C4-2B (cell line): Measurements from ENCODE around the gene ITGAE.
"Not testable (repeated sequence)": the region's sequence is repeated elsewhere in the genome, so short reads cannot be mapped to it uniquely, and the experiment has no call there.

ENCODE experiments used
- ZFX ChIP-seq: fragments of 450-650 bp; IDR thresholded peaks from 2 replicates; pipeline ENCODE4 v1.6.1; 2017
- TF ChIP-seq, protein P1 (sequence below): fragments of 450-650 bp; conservative IDR thresholded peaks from 2 replicates; pipeline ENCODE4 v1.5.1; 2017; ENCODE audit warnings: mild to moderate bottlenecking

DNA sequence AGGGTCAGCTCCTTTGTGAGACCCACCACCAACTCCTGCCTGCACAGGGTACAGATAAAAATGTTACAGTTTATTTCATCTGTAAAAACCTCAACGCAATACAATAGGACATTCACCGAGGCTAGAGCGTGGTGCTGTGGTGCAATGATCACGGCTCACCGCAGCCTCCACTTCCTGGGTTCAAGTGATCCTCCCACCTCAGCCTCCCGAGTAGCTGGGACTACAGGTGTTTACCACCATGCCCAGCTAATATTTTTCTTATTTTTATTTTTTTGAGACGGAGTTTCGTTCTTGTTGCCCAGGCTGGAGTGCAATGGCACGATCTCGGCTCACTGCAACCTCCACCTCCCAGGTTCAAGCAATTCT, 66.1 kb downstream of the ITGAE start:
- TF ChIP-seq, protein P1, sequence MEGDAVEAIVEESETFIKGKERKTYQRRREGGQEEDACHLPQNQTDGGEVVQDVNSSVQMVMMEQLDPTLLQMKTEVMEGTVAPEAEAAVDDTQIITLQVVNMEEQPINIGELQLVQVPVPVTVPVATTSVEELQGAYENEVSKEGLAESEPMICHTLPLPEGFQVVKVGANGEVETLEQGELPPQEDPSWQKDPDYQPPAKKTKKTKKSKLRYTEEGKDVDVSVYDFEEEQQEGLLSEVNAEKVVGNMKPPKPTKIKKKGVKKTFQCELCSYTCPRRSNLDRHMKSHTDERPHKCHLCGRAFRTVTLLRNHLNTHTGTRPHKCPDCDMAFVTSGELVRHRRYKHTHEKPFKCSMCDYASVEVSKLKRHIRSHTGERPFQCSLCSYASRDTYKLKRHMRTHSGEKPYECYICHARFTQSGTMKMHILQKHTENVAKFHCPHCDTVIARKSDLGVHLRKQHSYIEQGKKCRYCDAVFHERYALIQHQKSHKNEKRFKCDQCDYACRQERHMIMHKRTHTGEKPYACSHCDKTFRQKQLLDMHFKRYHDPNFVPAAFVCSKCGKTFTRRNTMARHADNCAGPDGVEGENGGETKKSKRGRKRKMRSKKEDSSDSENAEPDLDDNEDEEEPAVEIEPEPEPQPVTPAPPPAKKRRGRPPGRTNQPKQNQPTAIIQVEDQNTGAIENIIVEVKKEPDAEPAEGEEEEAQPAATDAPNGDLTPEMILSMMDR: not testable (repeated sequence)
- TF ChIP-seq ZFX: not testable (repeated sequence)
